Measurements from ENCODE around the gene C1orf146. TPM values are rescaled to one million over a fixed set of nuclear protein-coding genes. Genes with fewer than 3 reads are reported as not detected.

C1orf146 gene
- total and polyA plus RNA-seq, 2 experiments from 2014 or later = not detected

DNA sequence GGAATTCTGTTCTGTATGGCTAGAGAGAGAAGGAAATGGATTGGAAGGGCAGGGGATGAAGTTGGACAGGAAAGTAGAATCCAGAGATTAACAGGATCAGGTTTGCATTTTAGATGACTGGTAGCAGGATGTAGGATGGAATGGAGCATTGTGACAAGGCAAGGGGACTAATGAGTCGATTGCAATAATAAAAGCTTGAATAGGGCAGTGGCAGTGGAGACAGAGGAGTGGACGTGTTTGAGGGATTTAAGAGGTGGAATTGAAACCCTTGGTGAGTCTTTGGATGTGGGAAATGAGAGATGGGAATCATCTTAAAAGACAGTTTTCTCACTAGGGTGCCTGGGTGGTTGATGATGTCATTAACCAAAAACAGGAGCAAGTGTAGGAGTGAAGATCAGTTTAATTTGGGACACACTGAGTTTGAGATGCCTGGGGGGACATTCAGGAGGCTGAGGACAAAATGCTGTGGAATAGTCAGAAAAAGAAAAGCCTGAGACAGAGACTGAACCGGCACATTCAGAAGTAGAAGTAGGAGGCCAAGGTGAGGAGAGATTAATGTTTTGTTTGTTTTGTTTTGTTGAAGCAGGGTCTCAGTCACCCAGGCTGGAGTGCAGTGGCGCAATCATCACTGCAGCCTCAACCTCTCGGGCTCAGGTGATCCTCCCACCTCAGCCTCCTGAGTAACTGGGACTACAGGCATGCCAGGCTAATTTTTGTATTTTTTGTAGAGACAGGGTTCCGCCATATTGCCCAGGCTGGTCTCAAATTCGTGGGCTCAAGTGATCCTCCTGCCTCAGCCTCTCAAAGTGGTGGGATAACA, 29.1 kb upstream of the C1orf146 start:
- DNase-seq (ENCODE audit: low read depth in 1 of 2, low spot score in 1 of 2) = no peak
- Histone ChIP-seq H3K27me3 (no peaks in the 10 kb centered on the region), H3K36me3 (no peaks in the 10 kb centered on the region), H3K27ac (no peak overlapping the region), H3K9me3 (ENCODE audit: low read depth) (no peaks in the 10 kb centered on the region), H3K4me1 (ENCODE audit: low read depth) (no peaks in the 10 kb centered on the region), H3K4me3 (no peak overlapping the region)
- TF ChIP-seq, protein P1, sequence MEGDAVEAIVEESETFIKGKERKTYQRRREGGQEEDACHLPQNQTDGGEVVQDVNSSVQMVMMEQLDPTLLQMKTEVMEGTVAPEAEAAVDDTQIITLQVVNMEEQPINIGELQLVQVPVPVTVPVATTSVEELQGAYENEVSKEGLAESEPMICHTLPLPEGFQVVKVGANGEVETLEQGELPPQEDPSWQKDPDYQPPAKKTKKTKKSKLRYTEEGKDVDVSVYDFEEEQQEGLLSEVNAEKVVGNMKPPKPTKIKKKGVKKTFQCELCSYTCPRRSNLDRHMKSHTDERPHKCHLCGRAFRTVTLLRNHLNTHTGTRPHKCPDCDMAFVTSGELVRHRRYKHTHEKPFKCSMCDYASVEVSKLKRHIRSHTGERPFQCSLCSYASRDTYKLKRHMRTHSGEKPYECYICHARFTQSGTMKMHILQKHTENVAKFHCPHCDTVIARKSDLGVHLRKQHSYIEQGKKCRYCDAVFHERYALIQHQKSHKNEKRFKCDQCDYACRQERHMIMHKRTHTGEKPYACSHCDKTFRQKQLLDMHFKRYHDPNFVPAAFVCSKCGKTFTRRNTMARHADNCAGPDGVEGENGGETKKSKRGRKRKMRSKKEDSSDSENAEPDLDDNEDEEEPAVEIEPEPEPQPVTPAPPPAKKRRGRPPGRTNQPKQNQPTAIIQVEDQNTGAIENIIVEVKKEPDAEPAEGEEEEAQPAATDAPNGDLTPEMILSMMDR (IDR thresholded peaks at IDR 0.05; ENCODE audit: low read depth, low read length) = no peak

DNA sequence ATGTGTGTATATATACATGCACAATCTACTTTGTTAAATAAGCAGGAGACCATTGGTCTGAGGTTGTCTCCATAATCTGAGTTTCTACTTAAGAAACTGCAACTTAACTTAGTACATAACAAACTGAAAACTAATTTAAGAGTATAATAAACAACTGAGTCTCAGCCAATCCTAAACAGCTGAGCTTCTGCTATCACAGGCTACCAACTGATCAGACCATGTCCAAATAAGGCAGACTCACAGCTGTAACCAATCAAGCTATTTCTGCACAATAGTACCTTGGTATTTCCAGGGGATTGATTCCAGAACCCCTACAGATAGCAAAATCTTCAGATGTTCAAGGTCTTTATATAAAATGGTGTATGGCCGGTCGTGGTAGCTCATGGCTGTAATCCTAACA, 26.0 kb upstream of the C1orf146 start:
- DNase-seq (ENCODE audit: low read depth in 1 of 2, low spot score in 1 of 2) = no peak
- Histone ChIP-seq H3K27ac (no peak overlapping the region), H3K4me1 (ENCODE audit: low read depth) (no peaks in the 10 kb centered on the region), H3K36me3 (no peaks in the 10 kb centered on the region), H3K27me3 (no peaks in the 10 kb centered on the region), H3K4me3 (no peak overlapping the region), H3K9me3 (ENCODE audit: low read depth) (no peaks in the 10 kb centered on the region)
- TF ChIP-seq, protein P1 (IDR thresholded peaks at IDR 0.05; ENCODE audit: low read depth, low read length) = no peak

DNA sequence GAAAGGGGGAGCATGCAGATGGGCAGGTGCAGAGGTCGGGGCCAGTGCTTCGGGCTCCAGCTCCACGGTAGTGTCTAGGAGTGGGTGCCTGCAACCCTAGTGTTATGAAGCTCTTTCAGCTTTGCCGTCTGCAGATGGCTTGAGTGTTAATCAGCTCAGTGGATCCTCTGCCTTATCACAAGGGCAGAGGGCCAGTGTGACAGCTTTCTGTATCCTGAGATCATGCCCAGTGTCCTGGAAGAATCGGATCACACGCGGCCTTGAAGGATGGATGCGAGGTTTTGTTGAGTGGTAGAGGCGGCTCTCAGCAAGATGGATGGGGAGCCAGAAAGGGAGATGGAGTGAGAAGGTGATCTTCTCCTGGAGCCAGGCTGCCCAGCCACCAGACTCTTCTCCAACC, 25.5 kb upstream of the C1orf146 start:
- TF ChIP-seq, protein P1 (IDR thresholded peaks at IDR 0.05; ENCODE audit: low read depth, low read length) = no peak
- Histone ChIP-seq H3K27me3 (no peaks in the 10 kb centered on the region), H3K4me1 (ENCODE audit: low read depth) (no peaks in the 10 kb centered on the region), H3K27ac (no peak overlapping the region), H3K9me3 (ENCODE audit: low read depth) (no peaks in the 10 kb centered on the region), H3K4me3 (no peak overlapping the region), H3K36me3 (no peaks in the 10 kb centered on the region)
- DNase-seq (ENCODE audit: low read depth in 1 of 2, low spot score in 1 of 2) = no peak

DNA sequence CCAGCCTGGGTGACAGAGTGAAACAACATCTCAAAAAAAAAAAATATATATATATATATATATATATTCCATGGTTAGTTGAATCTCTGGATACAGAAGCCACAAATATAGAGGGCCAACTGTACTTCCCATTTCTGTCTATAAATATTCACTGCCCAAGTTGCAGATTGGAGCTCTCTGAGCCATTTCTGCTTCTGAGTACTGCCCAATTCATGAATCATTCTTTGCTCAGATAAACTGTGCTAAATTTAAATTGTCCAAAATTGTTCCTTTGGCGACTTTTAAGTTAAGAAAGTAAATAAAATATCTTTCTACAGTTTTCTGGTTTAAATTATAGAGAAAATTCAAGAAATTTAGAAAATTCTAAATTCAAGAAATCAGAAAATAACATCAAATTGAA, 23.2 kb upstream of the C1orf146 start:
- Histone ChIP-seq H3K36me3 (no peaks in the 10 kb centered on the region), H3K27me3 (no peaks in the 10 kb centered on the region), H3K4me3 (no peak overlapping the region), H3K4me1 (ENCODE audit: low read depth) (no peaks in the 10 kb centered on the region), H3K27ac (no peak overlapping the region), H3K9me3 (ENCODE audit: low read depth) (no peaks in the 10 kb centered on the region)
- TF ChIP-seq, protein P1 (IDR thresholded peaks at IDR 0.05; ENCODE audit: low read depth, low read length) = no peak
- no peak for DNase-seq (ENCODE audit: low read depth in 1 of 2, low spot score in 1 of 2)

DNA sequence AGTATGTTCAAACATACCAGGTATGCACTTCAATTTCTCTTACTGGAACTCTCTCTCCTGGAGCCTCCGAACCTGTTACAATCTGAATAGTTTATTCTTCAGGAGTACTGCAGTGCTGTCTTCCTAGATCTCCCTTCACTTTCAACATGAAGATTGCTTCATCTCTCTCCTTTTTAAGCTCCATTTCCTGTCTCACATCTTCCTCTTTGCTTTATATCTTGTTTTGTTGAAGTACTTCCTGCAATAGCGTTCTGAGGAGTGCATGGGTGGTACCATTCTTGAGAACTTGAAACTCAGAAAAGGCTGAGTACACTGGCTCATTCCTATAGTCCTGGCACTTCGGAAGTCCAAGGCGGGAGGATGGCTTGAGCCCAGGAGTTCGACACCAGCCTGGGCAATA, 15.7 kb upstream of the C1orf146 start:
- H3K36me3 ChIP-seq = no peaks in the 10 kb centered on the region
- no peak overlapping the region for H3K27ac ChIP-seq
- peak in 1 of 2 donors; percentile 24 for DNase-seq (ENCODE audit: low read depth in 1 of 2, low spot score in 1 of 2)
- no peaks in the 10 kb centered on the region for H3K4me1 ChIP-seq (ENCODE audit: low read depth)
- H3K27me3 ChIP-seq = no peaks in the 10 kb centered on the region
- no peaks in the 10 kb centered on the region for H3K9me3 ChIP-seq (ENCODE audit: low read depth)
- H3K4me3 ChIP-seq = no peak overlapping the region
- TF ChIP-seq, protein P1 (IDR thresholded peaks at IDR 0.05; ENCODE audit: low read depth, low read length) = no peak

Measured in cardiac muscle cell (in vitro differentiated cells and primary cell).